Stomach (tissue), 4 donors: Measurements from ENCODE around the gene CHD5.

Experiments
- CTCF ChIP-seq, 7 experiments: fragments of 450-650 bp in 4 of 7; fragments of 200-600 bp in 3 of 7; sonication (generic) in 3 of 7; IDR thresholded peaks; one replicate each; pipeline ENCODE4 v1.5.1; 2016 to 2019; ENCODE audit warnings: antibody characterized with exemption in 7 of 7, control low read depth in 2 of 7, mild to moderate bottlenecking in 1 of 7
- EP300 ChIP-seq: sonication (generic); formaldehyde crosslinking; IDR thresholded peaks from one replicate; pipeline ENCODE4 v1.6.1; 2017; ENCODE audit warnings: antibody characterized with exemption
- POLR2A ChIP-seq, 4 donors: fragments of 450-650 bp; IDR thresholded peaks; one replicate each; pipeline ENCODE4 v1.6.1; 2016; ENCODE audit warnings: antibody characterized with exemption in 4 of 4, control low read depth in 2 of 4, mild to moderate bottlenecking in 1 of 4, moderate library complexity in 1 of 4
- POLR2AphosphoS5 ChIP-seq, 3 donors: sonication (generic); formaldehyde crosslinking; IDR thresholded peaks; one replicate each; pipeline ENCODE4 v1.6.1; 2016; ENCODE audit warnings: antibody characterized with exemption in 3 of 3

DNA sequence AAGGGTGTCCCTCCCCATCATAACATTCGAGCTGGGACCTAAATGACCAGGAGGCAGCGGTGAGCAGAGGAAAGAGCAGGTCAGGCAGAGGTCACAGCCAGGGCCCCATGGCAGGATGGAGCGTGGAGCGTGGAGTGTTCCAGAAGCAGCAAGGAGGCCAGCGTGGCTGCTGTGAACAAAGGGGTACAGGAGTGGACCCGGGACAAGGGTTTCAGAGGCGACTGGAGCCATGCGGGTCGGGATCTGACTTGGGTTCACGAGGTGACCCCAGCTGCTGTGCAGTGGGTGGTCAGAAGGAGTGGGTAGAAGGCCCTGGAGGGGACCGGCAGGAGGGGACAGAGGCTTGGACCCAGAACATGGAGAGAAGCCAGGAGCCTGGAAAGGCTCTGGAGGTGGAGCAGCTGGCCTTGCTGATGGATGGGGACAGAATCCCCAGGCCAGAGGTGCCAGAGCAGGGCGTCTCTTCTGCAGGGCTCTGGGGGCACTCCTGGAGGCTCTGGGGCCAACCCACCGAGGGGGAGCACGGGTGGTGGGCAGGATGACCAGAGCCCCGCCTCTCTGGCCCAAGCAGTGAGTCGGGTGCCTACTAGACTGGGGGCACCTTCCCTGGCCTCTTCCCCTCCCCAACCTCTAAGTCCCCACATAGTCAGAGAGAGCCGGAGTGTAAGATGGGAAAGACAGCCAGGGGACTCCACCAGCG is 2.3 kb downstream of the CHD5 start:
- TF ChIP-seq EP300 (no peak), POLR2A (IDR thresholded peaks at IDR 0.05) (no peak), CTCF (IDR thresholded peaks at IDR 0.05) (no peak), POLR2AphosphoS5 (IDR thresholded peaks at IDR 0.05) (no peak)
